ENCODE results near the gene RIC1. TPM values are rescaled to one million over a fixed set of nuclear protein-coding genes. Genes with fewer than 3 reads are reported as not detected.
"Not testable (repeated sequence)": the region's sequence is repeated elsewhere in the genome, so short reads cannot be mapped to it uniquely, and the experiment has no call there.

RIC1 gene, protein sequence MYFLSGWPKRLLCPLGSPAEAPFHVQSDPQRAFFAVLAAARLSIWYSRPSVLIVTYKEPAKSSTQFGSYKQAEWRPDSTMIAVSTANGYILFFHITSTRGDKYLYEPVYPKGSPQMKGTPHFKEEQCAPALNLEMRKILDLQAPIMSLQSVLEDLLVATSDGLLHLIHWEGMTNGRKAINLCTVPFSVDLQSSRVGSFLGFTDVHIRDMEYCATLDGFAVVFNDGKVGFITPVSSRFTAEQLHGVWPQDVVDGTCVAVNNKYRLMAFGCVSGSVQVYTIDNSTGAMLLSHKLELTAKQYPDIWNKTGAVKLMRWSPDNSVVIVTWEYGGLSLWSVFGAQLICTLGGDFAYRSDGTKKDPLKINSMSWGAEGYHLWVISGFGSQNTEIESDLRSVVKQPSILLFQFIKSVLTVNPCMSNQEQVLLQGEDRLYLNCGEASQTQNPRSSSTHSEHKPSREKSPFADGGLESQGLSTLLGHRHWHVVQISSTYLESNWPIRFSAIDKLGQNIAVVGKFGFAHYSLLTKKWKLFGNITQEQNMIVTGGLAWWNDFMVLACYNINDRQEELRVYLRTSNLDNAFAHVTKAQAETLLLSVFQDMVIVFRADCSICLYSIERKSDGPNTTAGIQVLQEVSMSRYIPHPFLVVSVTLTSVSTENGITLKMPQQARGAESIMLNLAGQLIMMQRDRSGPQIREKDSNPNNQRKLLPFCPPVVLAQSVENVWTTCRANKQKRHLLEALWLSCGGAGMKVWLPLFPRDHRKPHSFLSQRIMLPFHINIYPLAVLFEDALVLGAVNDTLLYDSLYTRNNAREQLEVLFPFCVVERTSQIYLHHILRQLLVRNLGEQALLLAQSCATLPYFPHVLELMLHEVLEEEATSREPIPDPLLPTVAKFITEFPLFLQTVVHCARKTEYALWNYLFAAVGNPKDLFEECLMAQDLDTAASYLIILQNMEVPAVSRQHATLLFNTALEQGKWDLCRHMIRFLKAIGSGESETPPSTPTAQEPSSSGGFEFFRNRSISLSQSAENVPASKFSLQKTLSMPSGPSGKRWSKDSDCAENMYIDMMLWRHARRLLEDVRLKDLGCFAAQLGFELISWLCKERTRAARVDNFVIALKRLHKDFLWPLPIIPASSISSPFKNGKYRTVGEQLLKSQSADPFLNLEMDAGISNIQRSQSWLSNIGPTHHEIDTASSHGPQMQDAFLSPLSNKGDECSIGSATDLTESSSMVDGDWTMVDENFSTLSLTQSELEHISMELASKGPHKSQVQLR (N-terminal part only)
- 28.8 and 37.8 TPM in 2 replicates for total RNA-seq (ENCODE audit: low replicate concordance)

DNA sequence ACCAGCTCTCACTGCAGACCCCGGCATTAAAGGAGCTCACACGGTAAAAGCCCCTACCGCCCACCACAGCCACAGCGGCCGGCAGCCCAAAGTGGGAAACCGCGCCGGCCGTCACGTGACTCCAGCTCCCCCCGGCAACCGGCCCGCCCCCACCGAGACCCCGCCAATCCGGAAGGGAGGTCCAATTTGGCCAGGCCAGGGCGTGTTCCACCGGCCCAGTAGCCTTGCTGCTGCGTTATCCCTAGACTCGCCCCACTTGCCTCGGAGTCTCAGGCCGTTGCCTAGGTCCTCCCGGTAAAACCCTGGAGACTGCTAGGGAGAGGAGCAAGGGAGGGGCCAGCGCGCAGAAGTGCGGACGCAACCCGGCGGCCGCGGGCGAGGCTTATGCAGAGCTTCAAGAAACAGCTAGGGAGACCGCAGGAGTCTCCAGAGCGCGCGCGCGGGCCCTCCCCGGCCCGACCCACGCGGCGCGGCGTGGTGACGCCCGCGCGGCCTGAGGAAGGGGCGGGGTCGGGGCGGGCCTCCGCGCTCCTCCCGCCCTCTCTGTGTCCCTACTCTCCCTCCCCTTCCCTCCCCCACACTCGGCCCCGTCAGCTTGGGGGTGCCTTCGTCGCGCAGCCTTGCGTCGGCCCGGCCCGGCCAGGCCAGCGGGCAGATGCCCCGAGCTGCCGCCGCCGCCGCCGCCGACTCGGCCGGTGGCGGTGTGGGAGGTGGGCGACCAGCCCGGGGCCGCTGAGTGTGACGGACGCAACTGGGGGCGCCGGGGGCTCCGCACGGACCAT is at the start of gene RIC1:
Gene RIC1, plus strand, starts transcription at position 578 of the 782 bp plus-strand sequence. Its CDS starts 203 bp downstream, at position 781.
- no peak for TF ChIP-seq CTCF (IDR thresholded peaks at IDR 0.05; ENCODE audit: insufficient read depth, low read length)
- peak; percentile 89 for DNase-seq (ENCODE audit: low read depth)

DNA sequence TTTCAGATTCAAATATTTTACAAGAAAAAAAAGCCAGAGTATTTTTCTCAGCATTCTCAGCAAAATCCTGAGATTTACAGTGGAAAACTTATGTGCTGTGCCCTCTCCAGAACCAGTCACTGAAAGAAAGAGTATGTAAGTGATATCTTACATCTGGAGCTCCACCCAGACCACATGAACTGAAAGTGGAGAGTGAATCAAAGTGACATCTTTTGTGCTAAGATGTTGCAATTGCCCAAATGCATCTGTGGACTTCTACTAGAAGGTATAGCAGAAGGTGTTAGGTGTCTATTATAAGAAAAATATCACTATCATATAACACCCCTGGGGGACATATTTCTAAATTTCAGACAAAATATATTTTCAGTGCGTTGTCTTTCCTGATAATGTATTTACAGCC is 49.0 kb upstream of the RIC1 start:
- no peak for TF ChIP-seq CTCF (IDR thresholded peaks at IDR 0.05; ENCODE audit: insufficient read depth, low read length)
- no peak overlapping the region for H3K4me3 ChIP-seq (ENCODE audit: low read depth, low read length)
- no peak for DNase-seq (ENCODE audit: low read depth)

More for the DNA sequence above, at the start of gene RIC1:
- H3K4me3 ChIP-seq (ENCODE audit: low read depth, low read length), result peak within 1 kb of the TSS; percentile 80

DNA sequence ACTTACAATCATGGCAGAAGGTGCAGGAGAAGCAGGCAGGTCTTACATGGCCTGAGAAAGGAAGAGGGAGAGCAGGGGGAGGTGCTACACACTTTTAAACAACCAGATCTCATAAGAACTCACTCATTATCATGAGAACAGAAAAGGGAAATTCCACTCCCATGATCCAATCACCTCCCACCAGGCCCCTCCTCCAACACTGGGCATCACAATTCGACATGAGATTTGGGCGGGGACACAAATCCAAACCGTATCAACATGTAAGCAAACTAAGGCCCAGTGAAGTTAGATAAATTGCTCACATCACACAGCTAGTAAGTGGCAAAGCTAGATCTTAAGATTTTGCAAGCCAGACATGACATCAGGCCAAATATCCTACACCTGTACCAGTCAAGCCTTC is 48.3 kb upstream of the RIC1 start:
- no peak for DNase-seq (ENCODE audit: low read depth)

GRCh38 chr9:5581706-5582105 is 47.2 kb upstream of the RIC1 start:
- H3K4me3 ChIP-seq (ENCODE audit: low read depth, low read length); DNase-seq (ENCODE audit: low read depth): not testable (repeated sequence)

More for the DNA sequence above, 48.3 kb upstream of the RIC1 start:
- no peak for TF ChIP-seq CTCF (IDR thresholded peaks at IDR 0.05; ENCODE audit: insufficient read depth, low read length)
- no peak overlapping the region for H3K4me3 ChIP-seq (ENCODE audit: low read depth, low read length)

GRCh38 chr9:5582835-5583195 is 46.1 kb upstream of the RIC1 start:
- no peak overlapping the region for H3K4me3 ChIP-seq (ENCODE audit: low read depth, low read length)
- TF ChIP-seq CTCF (IDR thresholded peaks at IDR 0.05; ENCODE audit: insufficient read depth, low read length), result no peak
- peak; percentile 93 for DNase-seq (ENCODE audit: low read depth)

DNA sequence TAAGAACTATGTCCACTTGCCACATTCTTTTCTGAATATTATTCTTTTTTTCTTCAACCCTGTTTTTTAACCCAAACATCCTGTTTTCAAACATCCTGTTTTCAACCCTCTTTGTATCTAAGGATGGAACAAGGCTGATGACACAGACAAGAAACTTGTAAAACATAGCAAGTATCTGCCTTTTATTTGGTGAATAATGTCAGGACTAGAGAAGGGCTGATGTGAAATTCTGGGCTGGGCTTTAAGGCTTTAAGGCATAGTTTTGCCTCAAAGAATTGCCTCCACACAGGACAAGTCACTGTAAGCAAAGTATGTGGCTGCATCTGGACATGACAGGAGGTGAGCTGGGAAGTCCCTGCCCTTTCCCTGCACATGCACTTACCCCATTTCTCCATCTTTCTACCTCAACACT is 42.5 kb upstream of the RIC1 start:
- TF ChIP-seq CTCF (IDR thresholded peaks at IDR 0.05; ENCODE audit: insufficient read depth, low read length), result no peak
- H3K4me3 ChIP-seq (ENCODE audit: low read depth, low read length), result no peak overlapping the region
- DNase-seq (ENCODE audit: low read depth), result peak; percentile 56

All from fibroblast of the aortic adventitia (primary cell).